ENCODE data around the gene EGLN2. TPM values are rescaled to one million over a fixed set of nuclear protein-coding genes. Genes with fewer than 3 reads are reported as not detected.
"Not testable (repeated sequence)": the region's sequence is repeated elsewhere in the genome, so short reads cannot be mapped to it uniquely, and the experiment has no call there.

The EGLN2 gene
- total RNA-seq, 2 experiments from 2014 or later: 89.1 to 90.3 TPM

GRCh38 chr19:40777645-40777936 lies 21.4 kb upstream of the EGLN2 start:
- POLR2A ChIA-PET: interaction anchor here (0.9 to 3.9 kb wide), 12 partner anchors 16 to 486 kb away, joined by 3 to 54 read pairs (median 5); partner anchors contain the start of genes ACTMAP, COQ8B, EGLN2 and ITPKC

GRCh38 chr19:40777937-40778705 lies 20.9 kb upstream of the EGLN2 start, which contains the start of gene RAB4B:
TSS of gene RAB4B (plus strand) at chr19:40778247. CDS start at chr19:40778376, 129 bp downstream.
- Mint-ChIP-seq H3K36me3 (peaks cover 8% of the 10 kb centered on the region), H3K4me1 (ENCODE audit: low read depth) (peaks cover 37% of the 10 kb centered on the region), H3K4me3 (peak within 1 kb of the TSS; percentile 91), H3K27me3 (no peaks in the 10 kb centered on the region), H3K9me3 (no peaks in the 10 kb centered on the region), H3K27ac (peak within 1 kb of the TSS; percentile 92)
- intact Hi-C loops (cut with micrococcal nuclease): loop anchor here (1.0 to 2.0 kb wide), 7 partner anchors 20 to 163 kb away; partner anchors contain the start of genes ACTMAP and COQ8B
- peak; percentile 100 for DNase-seq
- ChIA-PET CTCF (interaction anchor here (0.9 to 3.0 kb wide), 14 partner anchors 18 to 531 kb away, joined by 3 to 38 read pairs (median 7); partner anchors contain the start of genes ACTMAP and EGLN2), POLR2A (interaction anchor here (0.9 to 3.9 kb wide), 14 partner anchors 15 to 485 kb away, joined by 3 to 54 read pairs (median 5); partner anchors contain the start of genes ACTMAP, COQ8B, EGLN2 and ITPKC)

More at GRCh38 chr19:40777645-40777936, 21.4 kb upstream of the EGLN2 start:
- peak overlapping the region; percentile 92 for H3K27ac Mint-ChIP-seq
- CTCF ChIA-PET: interaction anchor here (0.9 to 3.0 kb wide), 13 partner anchors 9 to 531 kb away, joined by 3 to 38 read pairs (median 8); partner anchors contain the start of genes ACTMAP and EGLN2
- H3K27me3 Mint-ChIP-seq: no peaks in the 10 kb centered on the region
- intact Hi-C loops (cut with micrococcal nuclease): loop anchor here (1.0 kb wide), 2 partner anchors 22 to 61 kb away; partner anchors contain the start of gene COQ8B
- H3K4me1 Mint-ChIP-seq (ENCODE audit: low read depth): peaks cover 37% of the 10 kb centered on the region
- H3K36me3 Mint-ChIP-seq: peaks cover 8% of the 10 kb centered on the region
- H3K4me3 Mint-ChIP-seq: peak overlapping the region; percentile 91
- no peak for DNase-seq
- no peaks in the 10 kb centered on the region for H3K9me3 Mint-ChIP-seq

GRCh38 chr19:40778706-40779284 lies 20.2 kb upstream of the EGLN2 start:
- no peaks in the 10 kb centered on the region for H3K27me3 Mint-ChIP-seq
- POLR2A ChIA-PET: interaction anchor here (0.9 to 3.9 kb wide), 9 partner anchors 14 to 485 kb away, joined by 3 to 54 read pairs (median 14); partner anchors contain the start of genes ACTMAP, COQ8B, EGLN2 and ITPKC

GRCh38 chr19:40780582-40780981 lies 18.4 kb upstream of the EGLN2 start:
- no peaks in the 10 kb centered on the region for H3K9me3 Mint-ChIP-seq
- H3K4me3 Mint-ChIP-seq: no peak overlapping the region
- no peaks in the 10 kb centered on the region for H3K27me3 Mint-ChIP-seq
- peaks cover 40% of the 10 kb centered on the region for H3K4me1 Mint-ChIP-seq (ENCODE audit: low read depth)
- ChIA-PET CTCF (no interaction called here), POLR2A (no interaction called here)
- peak overlapping the region; percentile 1 for H3K27ac Mint-ChIP-seq
- intact Hi-C loops (cut with micrococcal nuclease): no loop called here
- no peak for DNase-seq
- H3K36me3 Mint-ChIP-seq: peaks cover 10% of the 10 kb centered on the region

More at GRCh38 chr19:40778706-40779284, 20.2 kb upstream of the EGLN2 start:
- Mint-ChIP-seq H3K4me1 (ENCODE audit: low read depth) (peaks cover 37% of the 10 kb centered on the region), H3K27ac (peak overlapping the region; percentile 92), H3K36me3 (peaks cover 8% of the 10 kb centered on the region), H3K4me3 (peak overlapping the region; percentile 91), H3K9me3 (no peaks in the 10 kb centered on the region)
- CTCF ChIA-PET: interaction anchor here (0.5 to 3.0 kb wide), 10 partner anchors 12 to 144 kb away, joined by 3 to 38 read pairs (median 9); partner anchors contain the start of genes ACTMAP and EGLN2
- intact Hi-C loops (cut with micrococcal nuclease): loop anchor here (1.0 to 2.0 kb wide), 5 partner anchors 20 to 164 kb away; partner anchors contain the start of gene ACTMAP
- no peak for DNase-seq

GRCh38 chr19:40781140-40781539 lies 17.9 kb upstream of the EGLN2 start:
- Mint-ChIP-seq H3K4me3 (no peak overlapping the region), H3K27me3 (no peaks in the 10 kb centered on the region), H3K27ac (no peak overlapping the region), H3K9me3 (no peaks in the 10 kb centered on the region), H3K4me1 (ENCODE audit: low read depth) (peaks cover 39% of the 10 kb centered on the region), H3K36me3 (peaks cover 10% of the 10 kb centered on the region)
- ChIA-PET CTCF (no interaction called here), POLR2A (no interaction called here)
- intact Hi-C loops (cut with micrococcal nuclease): no loop called here
- DNase-seq: no peak

GRCh38 chr19:40783711-40784110 lies 15.3 kb upstream of the EGLN2 start:
- H3K27ac Mint-ChIP-seq: no peak overlapping the region
- peaks cover 24% of the 10 kb centered on the region for H3K4me1 Mint-ChIP-seq (ENCODE audit: low read depth)
- DNase-seq: no peak
- H3K27me3 Mint-ChIP-seq: no peaks in the 10 kb centered on the region
- peaks cover 12% of the 10 kb centered on the region for H3K36me3 Mint-ChIP-seq
- ChIA-PET POLR2A (no interaction called here), CTCF (no interaction called here)
- intact Hi-C loops (cut with micrococcal nuclease): no loop called here
- H3K4me3 Mint-ChIP-seq: no peak overlapping the region
- no peaks in the 10 kb centered on the region for H3K9me3 Mint-ChIP-seq

GRCh38 chr19:40784146-40784545 lies 14.8 kb upstream of the EGLN2 start:
- intact Hi-C loops (cut with micrococcal nuclease); DNase-seq; CTCF ChIA-PET; POLR2A ChIA-PET; H3K4me3 Mint-ChIP-seq; H3K9me3 Mint-ChIP-seq; H3K27me3 Mint-ChIP-seq: not testable (repeated sequence)
- Mint-ChIP-seq H3K4me1 (ENCODE audit: low read depth) (peaks cover 20% of the 10 kb centered on the region), H3K36me3 (peaks cover 12% of the 10 kb centered on the region), H3K27ac (peak overlapping the region; percentile 23)

- Mint-ChIP-seq H3K36me3 (peaks cover 17% of the 10 kb centered on the region), H3K27me3 (no peaks in the 10 kb centered on the region), H3K27ac (peak overlapping the region; percentile 72), H3K4me3 (no peak overlapping the region), H3K9me3 (no peaks in the 10 kb centered on the region), H3K4me1 (ENCODE audit: low read depth) (peaks cover 9% of the 10 kb centered on the region)
- DNase-seq: no peak
- ChIA-PET CTCF (no interaction called here), POLR2A (interaction anchor here (0.6 kb wide), 1 partner anchor 566 kb away, joined by 4 read pairs; no protein-coding TSS in a partner anchor)
- intact Hi-C loops (cut with micrococcal nuclease): no loop called here
Measured at GRCh38 chr19:40785526-40785925, 13.5 kb upstream of the EGLN2 start.

- POLR2A ChIA-PET: interaction anchor here (0.6 kb wide), 1 partner anchor 566 kb away, joined by 4 read pairs; no protein-coding TSS in a partner anchor
- H3K4me1 Mint-ChIP-seq (ENCODE audit: low read depth): peaks cover 9% of the 10 kb centered on the region
- no peaks in the 10 kb centered on the region for H3K9me3 Mint-ChIP-seq
- no peak overlapping the region for H3K4me3 Mint-ChIP-seq
- H3K27me3 Mint-ChIP-seq: no peaks in the 10 kb centered on the region
- peaks cover 17% of the 10 kb centered on the region for H3K36me3 Mint-ChIP-seq
- no peak for DNase-seq
- CTCF ChIA-PET: interaction anchor here (1.2 kb wide), 1 partner anchor 9 kb away, joined by 3 read pairs; no protein-coding TSS in a partner anchor
- H3K27ac Mint-ChIP-seq: peak overlapping the region; percentile 72
- intact Hi-C loops (cut with micrococcal nuclease): no loop called here
Measured at GRCh38 chr19:40786060-40787037, 12.6 kb upstream of the EGLN2 start.

GRCh38 chr19:40791349-40791748 lies 7.6 kb upstream of the EGLN2 start:
- Mint-ChIP-seq H3K27ac (no peak overlapping the region), H3K9me3 (no peaks in the 10 kb centered on the region), H3K36me3 (peaks cover 13% of the 10 kb centered on the region), H3K4me3 (no peak overlapping the region), H3K27me3 (no peaks in the 10 kb centered on the region), H3K4me1 (ENCODE audit: low read depth) (peaks cover 19% of the 10 kb centered on the region)
- ChIA-PET CTCF (interaction anchor here (0.7 kb wide), 1 partner anchor 12 kb away, joined by 3 read pairs; no protein-coding TSS in a partner anchor), POLR2A (no interaction called here)
- no peak for DNase-seq
- intact Hi-C loops (cut with micrococcal nuclease): no loop called here

- DNase-seq: no peak
- no peaks in the 10 kb centered on the region for H3K27me3 Mint-ChIP-seq
- ChIA-PET POLR2A (interaction anchor here (0.7 kb wide), 1 partner anchor 473 kb away, joined by 3 read pairs; no protein-coding TSS in a partner anchor), CTCF (interaction anchor here (1.1 kb wide), 1 partner anchor 101 kb away, joined by 3 read pairs; no protein-coding TSS in a partner anchor)
- H3K4me1 Mint-ChIP-seq (ENCODE audit: low read depth): peaks cover 19% of the 10 kb centered on the region
- intact Hi-C loops (cut with micrococcal nuclease): no loop called here
- H3K36me3 Mint-ChIP-seq: peaks cover 13% of the 10 kb centered on the region
- peak overlapping the region; percentile 59 for H3K27ac Mint-ChIP-seq
- no peaks in the 10 kb centered on the region for H3K9me3 Mint-ChIP-seq
- no peak overlapping the region for H3K4me3 Mint-ChIP-seq
Measured at GRCh38 chr19:40791996-40792395, 7.0 kb upstream of the EGLN2 start.

Measured in activated CD4-positive, alpha-beta memory T cell treated with anti-CD3 and anti-CD28 coated beads for 36 hours (primary cell).